ENCODE results near the gene POC1A. TPM values are rescaled to one million over a fixed set of nuclear protein-coding genes. Genes with fewer than 3 reads are reported as not detected.

POC1A gene
- total RNA-seq, 1 experiment from 2014 or later, result 35.0 TPM

GRCh38 chr3:52061121-52061910, 92.9 kb downstream of the POC1A start:
- no peak for DNase-seq
- H3K36me3 ChIP-seq (ENCODE audit: low read depth), result no peaks in the 10 kb centered on the region
- peaks cover 6% of the 10 kb centered on the region; the same call in 1 of the 2 replicates for H3K4me1 ChIP-seq (replicated peaks; ENCODE audit: insufficient read depth)
- no peak overlapping the region for H2AFZ ChIP-seq
- ChIA-PET CTCF (no interaction called here), POLR2A (ENCODE audit: unreplicated experiment) (no interaction called here)
- H3F3A ChIP-seq (ENCODE audit: insufficient read depth, low read depth), result no peaks in the 10 kb centered on the region; the same call in 1 of the 2 replicates
- intact Hi-C loops (cut with micrococcal nuclease; ENCODE audit: unreplicated experiment), result no loop called here
- no peak overlapping the region for H3K27ac ChIP-seq
- no TSS peak for BruUV-seq (replicated peaks)
- H3K27me3 ChIP-seq (ENCODE audit: insufficient read depth, low read depth), result no peaks in the 10 kb centered on the region
- no peaks in the 10 kb centered on the region for H3K79me2 ChIP-seq (ENCODE audit: low read depth)
- H3K9me3 ChIP-seq (ENCODE audit: insufficient read depth, low read depth), result no peaks in the 10 kb centered on the region
- TF ChIP-seq EZH2 (IDR thresholded peaks at IDR 0.05; ENCODE audit: low read depth), result no peak
- TF ChIP-seq CTCF (conservative IDR thresholded peaks at IDR 0.05), result no peak
- no peak overlapping the region for H3K4me3 ChIP-seq
- H4K20me1 ChIP-seq (ENCODE audit: insufficient read depth), result no peaks in the 10 kb centered on the region
- no peaks in the 10 kb centered on the region for H3K9me2 ChIP-seq (ENCODE audit: insufficient read depth)
- H3K4me2 ChIP-seq, result no peak overlapping the region

- Histone ChIP-seq H3K4me1 (replicated peaks; ENCODE audit: insufficient read depth) (peaks cover 6% of the 10 kb centered on the region; the same call in 1 of the 2 replicates), H3K36me3 (ENCODE audit: low read depth) (no peaks in the 10 kb centered on the region), H3K27ac (no peak overlapping the region), H3K4me2 (no peak overlapping the region), H3F3A (ENCODE audit: insufficient read depth, low read depth) (no peaks in the 10 kb centered on the region; the same call in 1 of the 2 replicates), H4K20me1 (ENCODE audit: insufficient read depth) (no peaks in the 10 kb centered on the region), H3K79me2 (ENCODE audit: low read depth) (peaks cover 6% of the 10 kb centered on the region), H3K4me3 (no peak overlapping the region), H3K9me2 (ENCODE audit: insufficient read depth) (no peaks in the 10 kb centered on the region), H2AFZ (no peak overlapping the region), H3K27me3 (ENCODE audit: insufficient read depth, low read depth) (no peaks in the 10 kb centered on the region), H3K9me3 (ENCODE audit: insufficient read depth, low read depth) (no peaks in the 10 kb centered on the region)
- intact Hi-C loops (cut with micrococcal nuclease; ENCODE audit: unreplicated experiment), result no loop called here
- no TSS peak for BruUV-seq (replicated peaks)
- DNase-seq, result no peak
- ChIA-PET POLR2A (ENCODE audit: unreplicated experiment) (interaction anchor here (0.5 kb wide), 1 partner anchor 177 kb away, joined by 3 read pairs; no protein-coding TSS in a partner anchor), CTCF (interaction anchor here (0.5 to 0.6 kb wide), 2 partner anchors 191 to 1434 kb away, joined by 3 to 7 read pairs; no protein-coding TSS in a partner anchor)
- TF ChIP-seq EZH2 (IDR thresholded peaks at IDR 0.05; ENCODE audit: low read depth), result no peak
- TF ChIP-seq CTCF (conservative IDR thresholded peaks at IDR 0.05), result no peak
Observed at GRCh38 chr3:52059781-52060180, 94.4 kb downstream of the POC1A start.

GRCh38 chr3:52057812-52058495, 96.3 kb downstream of the POC1A start:
- Histone ChIP-seq H3K4me3 (peak overlapping the region; percentile 50), H3K36me3 (ENCODE audit: low read depth) (no peaks in the 10 kb centered on the region), H2AFZ (peak overlapping the region; percentile 74; the same call in 1 of the 2 replicates), H3K79me2 (ENCODE audit: low read depth) (peaks cover 13% of the 10 kb centered on the region), H4K20me1 (ENCODE audit: insufficient read depth) (no peaks in the 10 kb centered on the region), H3K27ac (no peak overlapping the region), H3K27me3 (ENCODE audit: insufficient read depth, low read depth) (no peaks in the 10 kb centered on the region), H3K9me2 (ENCODE audit: insufficient read depth) (no peaks in the 10 kb centered on the region), H3F3A (ENCODE audit: insufficient read depth, low read depth) (no peaks in the 10 kb centered on the region; the same call in 1 of the 2 replicates), H3K9me3 (ENCODE audit: insufficient read depth, low read depth) (no peaks in the 10 kb centered on the region), H3K4me2 (peak overlapping the region; percentile 84), H3K4me1 (replicated peaks; ENCODE audit: insufficient read depth) (peaks cover 6% of the 10 kb centered on the region; the same call in 1 of the 2 replicates)
- no peak for TF ChIP-seq EZH2 (IDR thresholded peaks at IDR 0.05; ENCODE audit: low read depth)
- TF ChIP-seq CTCF (conservative IDR thresholded peaks at IDR 0.05), result no peak
- POLR2A ChIA-PET (ENCODE audit: unreplicated experiment), result interaction anchor here (0.6 kb wide), 1 partner anchor 44 kb away, joined by 6 read pairs; no protein-coding TSS in a partner anchor
- intact Hi-C loops (cut with micrococcal nuclease; ENCODE audit: unreplicated experiment), result loop anchor here (1.0 to 2.0 kb wide), 4 partner anchors 41 to 115 kb away; partner anchors contain the start of gene PARP3
- TSS peak; percentile 86 for BruUV-seq (replicated peaks)
- CTCF ChIA-PET, result interaction anchor here (0.5 kb wide), 1 partner anchor 123 kb away, joined by 3 read pairs; no protein-coding TSS in a partner anchor
- DNase-seq, result no peak

Data from PC-9 (cell line).